SK-N-MC (cell line): ENCODE results near the gene ZIC1.

Experiments
- EZH2 ChIP-seq: fragments of 200-600 bp; sonication (generic); IDR thresholded peaks from one replicate; pipeline ENCODE4 v1.6.1; 2017; ENCODE audit warnings: antibody characterized with exemption
- FOXP2 ChIP-seq: optimal IDR thresholded peaks from 2 replicates; pipeline ENCODE3; 2011; ENCODE audit warnings: mild to moderate bottlenecking, moderate library complexity; ENCODE audit not compliant: insufficient read depth; ENCODE audit errors: extremely low read length, control extremely low read depth
- POLR2AphosphoS5 ChIP-seq: IDR thresholded peaks from 2 replicates; pipeline ENCODE4 v1.6.1; 2012; ENCODE audit warnings: mild to moderate bottlenecking, low read depth, low read length, borderline replicate concordance

- TF ChIP-seq EZH2 (no peak), FOXP2 (no peak), POLR2AphosphoS5 (no peak)
Measured at GRCh38 chr3:147416931-147417330, 7.8 kb downstream of the ZIC1 start.
